Measurements from ENCODE around the gene WNT7A.

The WNT7A gene

GRCh38 chr3:13845806-13846205, 34.1 kb downstream of the WNT7A start:
- Histone ChIP-seq H3K9me3 (ENCODE audit: control insufficient read depth, low read length) (no peaks in the 10 kb centered on the region), H3K4me3 (ENCODE audit: insufficient read depth, low read depth, low read length) (no peak overlapping the region), H3K4me1 (ENCODE audit: control insufficient read depth, insufficient read depth, low read length) (peaks cover 10% of the 10 kb centered on the region), H3K27me3 (ENCODE audit: control insufficient read depth, insufficient read depth, low read length, poor library complexity, severe bottlenecking) (no peaks in the 10 kb centered on the region), H3K36me3 (ENCODE audit: control insufficient read depth, insufficient read depth, low read length) (no peaks in the 10 kb centered on the region), H3K27ac (ENCODE audit: insufficient read depth, low read depth, low read length, poor library complexity, severe bottlenecking) (no peak overlapping the region)
- WGBS, 2 experiments: 94 to 95% methylated on average over 7 of the region's 7 CpGs

GRCh38 chr3:13844911-13845310, 35.0 kb downstream of the WNT7A start:
- no peak overlapping the region for H3K4me3 ChIP-seq (ENCODE audit: insufficient read depth, low read depth, low read length)
- peaks cover 2% of the 10 kb centered on the region for H3K4me1 ChIP-seq (ENCODE audit: control insufficient read depth, insufficient read depth, low read length)
- H3K36me3 ChIP-seq (ENCODE audit: control insufficient read depth, insufficient read depth, low read length): no peaks in the 10 kb centered on the region
- no peaks in the 10 kb centered on the region for H3K27me3 ChIP-seq (ENCODE audit: control insufficient read depth, insufficient read depth, low read length, poor library complexity, severe bottlenecking)
- no peaks in the 10 kb centered on the region for H3K9me3 ChIP-seq (ENCODE audit: control insufficient read depth, low read length)
- WGBS, 2 experiments: 85% methylated on average over 10 of the region's 10 CpGs
- no peak overlapping the region for H3K27ac ChIP-seq (ENCODE audit: insufficient read depth, low read depth, low read length, poor library complexity, severe bottlenecking)

GRCh38 chr3:13844286-13844685, 35.6 kb downstream of the WNT7A start:
- WGBS, 2 experiments: 94% methylated on average over 5 of the region's 5 CpGs
- Histone ChIP-seq H3K36me3 (ENCODE audit: control insufficient read depth, insufficient read depth, low read length) (no peaks in the 10 kb centered on the region), H3K4me3 (ENCODE audit: insufficient read depth, low read depth, low read length) (no peak overlapping the region), H3K27ac (ENCODE audit: insufficient read depth, low read depth, low read length, poor library complexity, severe bottlenecking) (no peak overlapping the region), H3K27me3 (ENCODE audit: control insufficient read depth, insufficient read depth, low read length, poor library complexity, severe bottlenecking) (no peaks in the 10 kb centered on the region), H3K9me3 (ENCODE audit: control insufficient read depth, low read length) (no peaks in the 10 kb centered on the region), H3K4me1 (ENCODE audit: control insufficient read depth, insufficient read depth, low read length) (no peaks in the 10 kb centered on the region)

GRCh38 chr3:13843351-13843750, 36.5 kb downstream of the WNT7A start:
- H3K9me3 ChIP-seq (ENCODE audit: control insufficient read depth, low read length): no peaks in the 10 kb centered on the region
- no peaks in the 10 kb centered on the region for H3K4me1 ChIP-seq (ENCODE audit: control insufficient read depth, insufficient read depth, low read length)
- no peaks in the 10 kb centered on the region for H3K27me3 ChIP-seq (ENCODE audit: control insufficient read depth, insufficient read depth, low read length, poor library complexity, severe bottlenecking)
- no peaks in the 10 kb centered on the region for H3K36me3 ChIP-seq (ENCODE audit: control insufficient read depth, insufficient read depth, low read length)
- no peak overlapping the region for H3K27ac ChIP-seq (ENCODE audit: insufficient read depth, low read depth, low read length, poor library complexity, severe bottlenecking)
- 94 to 95% methylated on average over 5 of the region's 5 CpGs for WGBS, 2 experiments
- H3K4me3 ChIP-seq (ENCODE audit: insufficient read depth, low read depth, low read length): no peak overlapping the region

GRCh38 chr3:13842226-13842625, 37.6 kb downstream of the WNT7A start:
- H3K4me1 ChIP-seq (ENCODE audit: control insufficient read depth, insufficient read depth, low read length): no peaks in the 10 kb centered on the region
- no peak overlapping the region for H3K27ac ChIP-seq (ENCODE audit: insufficient read depth, low read depth, low read length, poor library complexity, severe bottlenecking)
- H3K36me3 ChIP-seq (ENCODE audit: control insufficient read depth, insufficient read depth, low read length): no peaks in the 10 kb centered on the region
- 84 to 89% methylated on average over 4 of the region's 4 CpGs for WGBS, 2 experiments
- no peaks in the 10 kb centered on the region for H3K9me3 ChIP-seq (ENCODE audit: control insufficient read depth, low read length)
- H3K4me3 ChIP-seq (ENCODE audit: insufficient read depth, low read depth, low read length): no peak overlapping the region
- H3K27me3 ChIP-seq (ENCODE audit: control insufficient read depth, insufficient read depth, low read length, poor library complexity, severe bottlenecking): no peaks in the 10 kb centered on the region

GRCh38 chr3:13841826-13842225, 38.0 kb downstream of the WNT7A start:
- H3K4me3 ChIP-seq (ENCODE audit: insufficient read depth, low read depth, low read length): no peak overlapping the region
- H3K9me3 ChIP-seq (ENCODE audit: control insufficient read depth, low read length): no peaks in the 10 kb centered on the region
- H3K27ac ChIP-seq (ENCODE audit: insufficient read depth, low read depth, low read length, poor library complexity, severe bottlenecking): no peak overlapping the region
- no peaks in the 10 kb centered on the region for H3K4me1 ChIP-seq (ENCODE audit: control insufficient read depth, insufficient read depth, low read length)
- no peaks in the 10 kb centered on the region for H3K27me3 ChIP-seq (ENCODE audit: control insufficient read depth, insufficient read depth, low read length, poor library complexity, severe bottlenecking)
- no peaks in the 10 kb centered on the region for H3K36me3 ChIP-seq (ENCODE audit: control insufficient read depth, insufficient read depth, low read length)
- 88 to 90% methylated on average over 4 of the region's 4 CpGs for WGBS, 2 experiments

- no peaks in the 10 kb centered on the region for H3K36me3 ChIP-seq (ENCODE audit: control insufficient read depth, insufficient read depth, low read length)
- no peaks in the 10 kb centered on the region for H3K27me3 ChIP-seq (ENCODE audit: control insufficient read depth, insufficient read depth, low read length, poor library complexity, severe bottlenecking)
- no peaks in the 10 kb centered on the region for H3K4me1 ChIP-seq (ENCODE audit: control insufficient read depth, insufficient read depth, low read length)
- 85 to 89% methylated on average over 8 of the region's 8 CpGs for WGBS, 2 experiments
- H3K9me3 ChIP-seq (ENCODE audit: control insufficient read depth, low read length): no peaks in the 10 kb centered on the region
- no peak overlapping the region for H3K27ac ChIP-seq (ENCODE audit: insufficient read depth, low read depth, low read length, poor library complexity, severe bottlenecking)
- no peak overlapping the region for H3K4me3 ChIP-seq (ENCODE audit: insufficient read depth, low read depth, low read length)
Measured at GRCh38 chr3:13841141-13841540, 38.7 kb downstream of the WNT7A start.

GRCh38 chr3:13840456-13840855, 39.4 kb downstream of the WNT7A start:
- Histone ChIP-seq H3K9me3 (ENCODE audit: control insufficient read depth, low read length) (no peaks in the 10 kb centered on the region), H3K4me1 (ENCODE audit: control insufficient read depth, insufficient read depth, low read length) (no peaks in the 10 kb centered on the region), H3K27me3 (ENCODE audit: control insufficient read depth, insufficient read depth, low read length, poor library complexity, severe bottlenecking) (no peaks in the 10 kb centered on the region), H3K36me3 (ENCODE audit: control insufficient read depth, insufficient read depth, low read length) (no peaks in the 10 kb centered on the region), H3K4me3 (ENCODE audit: insufficient read depth, low read depth, low read length) (no peak overlapping the region), H3K27ac (ENCODE audit: insufficient read depth, low read depth, low read length, poor library complexity, severe bottlenecking) (no peak overlapping the region)
- 88 to 93% methylated on average over 2 of the region's 2 CpGs for WGBS, 2 experiments

- no peaks in the 10 kb centered on the region for H3K9me3 ChIP-seq (ENCODE audit: control insufficient read depth, low read length)
- H3K4me3 ChIP-seq (ENCODE audit: insufficient read depth, low read depth, low read length): no peak overlapping the region
- H3K36me3 ChIP-seq (ENCODE audit: control insufficient read depth, insufficient read depth, low read length): no peaks in the 10 kb centered on the region
- H3K27me3 ChIP-seq (ENCODE audit: control insufficient read depth, insufficient read depth, low read length, poor library complexity, severe bottlenecking): no peaks in the 10 kb centered on the region
- H3K4me1 ChIP-seq (ENCODE audit: control insufficient read depth, insufficient read depth, low read length): no peaks in the 10 kb centered on the region
- 75 to 79% methylated on average over 5 of the region's 5 CpGs for WGBS, 2 experiments
- no peak overlapping the region for H3K27ac ChIP-seq (ENCODE audit: insufficient read depth, low read depth, low read length, poor library complexity, severe bottlenecking)
Measured at GRCh38 chr3:13839726-13840340, 40.0 kb downstream of the WNT7A start.

GRCh38 chr3:13839253-13839652, 40.6 kb downstream of the WNT7A start:
- Histone ChIP-seq H3K4me1 (ENCODE audit: control insufficient read depth, insufficient read depth, low read length) (no peaks in the 10 kb centered on the region), H3K27me3 (ENCODE audit: control insufficient read depth, insufficient read depth, low read length, poor library complexity, severe bottlenecking) (no peaks in the 10 kb centered on the region), H3K27ac (ENCODE audit: insufficient read depth, low read depth, low read length, poor library complexity, severe bottlenecking) (no peak overlapping the region), H3K4me3 (ENCODE audit: insufficient read depth, low read depth, low read length) (no peak overlapping the region), H3K36me3 (ENCODE audit: control insufficient read depth, insufficient read depth, low read length) (no peaks in the 10 kb centered on the region), H3K9me3 (ENCODE audit: control insufficient read depth, low read length) (no peaks in the 10 kb centered on the region)
- 84 to 92% methylated on average over 4 of the region's 4 CpGs for WGBS, 2 experiments

- H3K36me3 ChIP-seq (ENCODE audit: control insufficient read depth, insufficient read depth, low read length): no peaks in the 10 kb centered on the region
- WGBS, 2 experiments: 83 to 91% methylated on average over 4 of the region's 4 CpGs
- no peaks in the 10 kb centered on the region for H3K4me1 ChIP-seq (ENCODE audit: control insufficient read depth, insufficient read depth, low read length)
- H3K9me3 ChIP-seq (ENCODE audit: control insufficient read depth, low read length): no peaks in the 10 kb centered on the region
- H3K27ac ChIP-seq (ENCODE audit: insufficient read depth, low read depth, low read length, poor library complexity, severe bottlenecking): no peak overlapping the region
- no peak overlapping the region for H3K4me3 ChIP-seq (ENCODE audit: insufficient read depth, low read depth, low read length)
- H3K27me3 ChIP-seq (ENCODE audit: control insufficient read depth, insufficient read depth, low read length, poor library complexity, severe bottlenecking): no peaks in the 10 kb centered on the region
Measured at GRCh38 chr3:13838421-13838820, 41.5 kb downstream of the WNT7A start.

Data from ectodermal cell (in vitro differentiated cells).